ENCODE results near the gene TTC23L.

TTC23L gene

DNA sequence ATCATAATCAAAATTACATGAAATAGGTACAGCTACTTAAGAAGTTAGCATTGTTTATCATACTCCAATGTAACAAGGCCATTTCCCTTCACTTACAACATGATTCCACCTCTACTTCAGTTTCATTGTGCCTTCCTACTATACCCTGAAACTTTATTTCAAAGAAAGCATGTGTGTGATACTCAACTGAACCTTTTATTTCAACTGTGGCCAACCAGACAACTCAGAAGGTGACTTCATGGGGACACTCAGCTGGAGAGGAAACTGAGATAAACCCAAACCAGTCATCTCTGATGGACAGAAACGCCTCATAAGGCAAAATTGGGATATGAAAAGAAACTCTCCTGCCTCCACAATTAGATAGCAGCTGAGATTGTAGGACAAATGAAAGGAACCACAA is 5.9 kb upstream of the TTC23L start:
- DNase-seq (ENCODE audit: low read depth in 2 of 3, low spot score in 1 of 3), result no peak

DNA sequence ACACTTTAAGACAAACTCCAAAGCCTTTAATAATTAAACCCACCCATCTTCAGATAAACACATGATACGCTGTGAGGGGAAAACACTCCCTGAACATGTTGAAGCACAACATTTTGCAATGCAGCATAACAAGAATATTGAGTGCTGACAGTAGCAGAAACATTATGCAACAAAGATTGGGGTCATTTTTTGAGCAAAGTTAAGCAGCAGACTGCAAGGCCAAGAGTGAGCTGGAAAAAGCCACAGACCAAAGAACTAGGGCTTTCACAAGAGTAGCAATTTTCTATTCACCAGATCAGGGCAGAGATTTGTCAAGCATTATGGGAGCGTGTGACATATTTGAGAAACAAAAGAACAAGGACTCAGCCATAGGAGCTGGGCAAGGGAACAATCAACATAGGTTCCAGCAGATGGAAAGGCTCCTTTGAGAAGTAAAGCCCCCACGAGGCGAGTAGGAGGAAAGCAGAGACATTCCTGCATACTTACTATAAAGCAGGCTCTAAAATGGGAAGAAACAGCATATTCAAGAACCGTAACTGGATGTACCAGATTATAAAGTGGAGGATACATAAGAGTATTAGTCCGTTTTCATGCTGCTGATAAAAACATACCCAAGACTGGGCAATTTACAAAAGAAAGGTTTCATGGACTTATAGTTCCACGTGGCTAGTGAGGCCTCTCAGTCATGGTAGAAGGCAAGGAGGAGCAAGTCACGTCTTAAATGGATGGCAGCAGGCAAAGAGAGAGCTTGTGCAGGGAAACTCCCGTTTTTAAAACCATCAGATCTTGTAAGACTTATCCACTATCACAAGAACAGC is 4.8 kb upstream of the TTC23L start:
- DNase-seq (ENCODE audit: low read depth in 2 of 3, low spot score in 1 of 3), result no peak

DNA sequence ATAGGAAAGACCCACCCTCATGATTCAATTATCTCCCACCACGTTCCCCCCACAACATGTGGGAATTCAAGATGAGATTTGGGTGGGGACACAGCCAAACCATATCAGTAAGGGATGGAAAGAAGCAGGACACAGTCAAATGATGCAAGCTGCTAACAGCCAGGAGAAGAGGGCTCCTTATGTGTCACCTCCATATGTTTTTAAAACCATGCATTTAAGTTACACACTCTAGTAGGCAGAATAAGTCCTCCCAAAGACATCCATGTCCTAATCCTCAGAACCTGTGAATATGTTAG is 4.2 kb upstream of the TTC23L start:
- no peak for DNase-seq (ENCODE audit: low read depth in 2 of 3, low spot score in 1 of 3)

DNA sequence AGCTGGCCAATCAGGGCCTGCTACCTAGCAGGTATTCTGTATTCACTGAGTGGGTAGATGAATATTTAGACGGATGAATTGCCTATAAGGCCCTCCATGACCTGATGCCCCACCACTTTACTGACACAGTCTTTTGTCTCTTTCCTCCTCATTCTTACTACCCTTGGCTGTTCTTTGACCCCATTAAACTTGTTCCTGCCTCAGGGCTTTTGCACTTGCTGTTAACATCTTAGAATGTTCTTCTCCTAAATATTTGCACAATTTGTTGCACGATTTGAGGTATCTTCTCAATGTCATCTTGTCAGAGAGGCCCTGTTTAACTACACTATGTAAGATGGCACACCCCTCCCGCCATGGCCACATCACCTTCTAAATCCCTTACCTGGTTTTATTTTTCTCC is 3.3 kb upstream of the TTC23L start:
- no peak for DNase-seq (ENCODE audit: low read depth in 2 of 3, low spot score in 1 of 3)

DNA sequence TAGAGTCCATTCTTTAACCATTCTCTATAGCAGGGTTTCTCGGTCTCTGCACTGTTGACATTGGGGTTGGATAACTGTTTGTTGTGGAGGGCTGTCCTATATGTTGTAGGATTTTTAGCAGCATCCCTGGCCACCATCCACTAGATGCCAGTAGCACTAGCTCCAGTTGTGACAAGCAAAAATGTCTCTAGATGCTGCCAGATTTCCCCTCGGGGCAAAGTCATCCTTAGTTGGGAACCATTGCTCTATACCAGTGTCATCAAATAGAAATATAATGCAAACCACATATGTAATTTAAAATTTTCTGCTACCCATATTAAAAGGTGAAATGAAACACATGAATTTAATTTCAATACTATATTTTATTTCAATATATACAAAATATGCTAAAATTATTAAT is 2.9 kb downstream of the TTC23L start:
- DNase-seq (ENCODE audit: low read depth in 2 of 3, low spot score in 1 of 3), result no peak

DNA sequence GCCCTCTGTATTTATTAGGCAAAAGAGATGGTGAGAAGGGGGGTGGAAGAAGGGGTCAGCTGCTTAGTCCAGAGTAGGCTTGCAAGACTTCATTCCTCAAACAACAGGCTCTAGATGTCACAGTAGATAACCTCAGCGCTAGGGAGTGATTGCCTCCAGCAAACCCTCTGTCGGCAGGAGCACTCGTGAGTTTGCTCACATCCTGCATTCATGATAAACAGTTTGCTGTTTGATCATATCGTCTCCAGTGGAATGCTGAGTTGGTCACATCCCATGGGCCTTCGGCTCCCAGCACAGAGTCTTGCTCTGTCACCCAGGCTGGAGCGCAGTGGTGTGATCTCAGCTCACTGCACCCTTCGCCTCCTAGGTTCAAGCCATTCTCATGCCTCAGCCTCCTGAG is 3.6 kb downstream of the TTC23L start:
- no peak for DNase-seq (ENCODE audit: low read depth in 2 of 3, low spot score in 1 of 3)

DNA sequence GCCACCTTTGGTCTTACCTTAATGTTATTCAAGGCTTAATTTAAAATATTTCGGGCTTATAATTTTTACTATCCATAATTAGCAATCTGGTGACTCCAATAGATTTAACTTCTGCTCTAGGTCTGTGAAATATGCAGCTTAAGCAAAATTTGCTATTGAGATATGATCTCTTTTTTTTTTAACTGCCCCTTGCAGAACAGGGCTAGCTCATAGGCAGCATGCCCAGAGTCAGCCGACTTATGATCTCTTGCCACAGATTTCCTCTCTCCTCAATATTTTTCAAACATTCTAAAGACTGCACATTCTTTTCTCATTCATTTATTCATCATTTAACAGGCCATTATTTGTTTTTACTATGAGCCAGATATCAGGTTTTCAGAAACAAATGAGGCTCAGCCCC is 4.5 kb downstream of the TTC23L start:
- no peak for DNase-seq (ENCODE audit: low read depth in 2 of 3, low spot score in 1 of 3)

DNA sequence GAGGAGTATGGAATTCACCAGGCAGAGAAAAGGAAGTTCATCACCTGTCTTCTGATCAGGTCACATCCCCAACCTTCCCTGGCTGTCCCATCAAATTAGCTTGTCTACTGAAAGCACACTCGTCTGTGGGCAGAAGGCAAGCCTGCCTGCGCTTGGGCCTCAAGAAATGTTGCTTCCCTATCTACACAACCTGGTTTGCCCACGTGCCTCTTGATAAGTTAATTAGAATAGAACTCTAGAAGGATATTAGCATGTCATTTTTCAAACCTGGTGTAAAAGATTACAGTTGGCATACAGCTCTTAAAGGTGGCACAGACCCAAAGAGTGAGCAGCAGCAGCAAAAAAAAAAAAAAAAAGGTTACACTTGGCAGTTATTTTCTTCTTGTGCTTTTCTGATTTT is 5.1 kb downstream of the TTC23L start:
- DNase-seq (ENCODE audit: low read depth in 2 of 3, low spot score in 1 of 3), result no peak

DNA sequence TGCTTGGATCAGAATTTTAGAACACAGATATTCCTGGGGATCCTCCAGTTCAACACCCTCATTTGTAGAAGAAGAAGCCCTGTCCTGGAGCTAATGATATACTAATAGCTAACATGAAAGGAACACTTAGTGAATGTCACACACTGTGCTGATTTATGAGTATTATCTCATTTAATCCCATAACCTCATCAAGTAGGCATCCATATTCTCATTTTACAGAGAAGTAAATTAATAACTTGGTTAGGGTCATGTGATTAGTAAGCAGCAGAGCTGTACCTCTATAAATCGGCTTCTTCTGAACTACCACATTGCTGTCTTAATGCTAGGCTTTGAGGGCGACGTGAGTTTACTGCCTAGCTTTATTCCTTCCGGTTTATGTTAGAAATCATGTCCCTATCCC is 6.0 kb downstream of the TTC23L start:
- no peak for DNase-seq (ENCODE audit: low read depth in 2 of 3, low spot score in 1 of 3)

DNA sequence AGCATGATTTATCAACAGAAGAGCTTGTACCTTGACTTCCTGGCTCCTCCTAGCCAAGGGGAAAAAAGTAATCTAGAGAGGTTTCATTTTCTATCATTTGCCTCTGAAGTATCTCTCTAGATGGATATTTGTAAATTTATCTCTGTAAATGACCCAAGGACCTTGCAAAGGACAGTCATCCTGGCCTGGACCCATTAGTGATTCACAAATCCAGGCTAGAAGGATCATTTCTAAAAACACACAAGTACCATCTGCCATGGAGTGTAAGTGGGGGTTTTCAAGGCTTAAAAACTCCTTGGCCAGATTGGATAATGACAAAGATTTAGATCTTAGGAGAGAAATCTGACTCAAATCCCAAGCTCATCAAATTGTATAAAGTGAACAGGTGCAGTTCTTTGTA is 8.1 kb downstream of the TTC23L start:
- no peak for DNase-seq (ENCODE audit: low read depth in 2 of 3, low spot score in 1 of 3)

DNA sequence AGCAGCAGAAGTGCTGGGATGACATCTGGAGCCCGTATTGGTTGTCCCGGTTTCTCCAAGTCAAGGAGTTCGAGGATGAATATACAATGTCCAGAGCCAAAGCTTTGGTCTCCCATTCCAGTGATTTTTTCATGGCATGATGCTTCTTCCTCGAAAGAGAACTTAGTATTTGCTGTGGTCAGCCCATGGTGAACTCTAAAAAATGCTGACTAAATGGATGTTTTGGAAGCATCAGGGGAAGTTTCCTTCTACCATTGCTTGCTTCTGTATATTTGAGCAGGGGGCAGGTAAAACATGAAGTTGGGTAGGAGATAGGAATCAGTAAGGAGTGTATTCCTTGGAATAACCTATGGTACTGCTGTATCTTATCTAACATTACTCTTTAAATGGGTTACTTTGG is 8.6 kb downstream of the TTC23L start:
- DNase-seq (ENCODE audit: low read depth in 2 of 3, low spot score in 1 of 3), result no peak

DNA sequence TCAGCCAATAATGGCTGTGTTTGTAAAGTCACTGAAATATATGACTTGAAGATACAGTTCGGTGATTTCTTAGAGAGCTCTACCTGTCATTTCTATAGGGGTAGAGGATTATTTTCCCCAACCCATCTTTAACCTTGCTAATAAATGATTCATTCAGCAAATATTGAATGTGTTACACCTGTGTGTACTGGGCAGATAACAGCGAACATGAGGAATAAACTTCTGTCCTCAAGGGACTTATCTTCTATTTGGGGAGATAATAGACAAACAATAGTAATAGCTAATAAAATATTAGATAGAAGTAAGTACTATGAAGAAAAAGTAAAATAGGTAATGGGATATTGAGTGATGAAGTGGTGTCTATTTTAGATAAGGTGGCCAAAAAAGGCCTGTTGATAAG is 9.3 kb downstream of the TTC23L start:
- no peak for DNase-seq (ENCODE audit: low read depth in 2 of 3, low spot score in 1 of 3)

DNA sequence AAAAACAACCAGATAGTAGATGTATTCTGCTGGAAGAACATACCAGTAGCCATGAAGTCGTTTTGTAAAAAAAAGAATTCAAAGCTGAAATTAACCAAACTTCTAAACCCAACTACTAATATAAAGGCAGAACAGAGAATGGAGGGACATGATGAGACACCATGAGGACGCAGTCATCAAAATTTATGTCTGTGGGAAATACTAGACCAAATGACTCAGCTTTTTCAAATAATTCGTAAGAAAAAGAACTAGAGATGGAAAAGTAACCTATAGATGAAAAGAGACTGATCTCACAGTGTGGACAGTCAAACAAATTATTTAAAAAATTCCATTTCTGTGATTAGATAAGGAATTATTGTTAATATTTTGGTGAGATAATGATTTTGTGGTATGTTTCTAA is 10.3 kb downstream of the TTC23L start:
- no peak for DNase-seq (ENCODE audit: low read depth in 2 of 3, low spot score in 1 of 3)

DNA sequence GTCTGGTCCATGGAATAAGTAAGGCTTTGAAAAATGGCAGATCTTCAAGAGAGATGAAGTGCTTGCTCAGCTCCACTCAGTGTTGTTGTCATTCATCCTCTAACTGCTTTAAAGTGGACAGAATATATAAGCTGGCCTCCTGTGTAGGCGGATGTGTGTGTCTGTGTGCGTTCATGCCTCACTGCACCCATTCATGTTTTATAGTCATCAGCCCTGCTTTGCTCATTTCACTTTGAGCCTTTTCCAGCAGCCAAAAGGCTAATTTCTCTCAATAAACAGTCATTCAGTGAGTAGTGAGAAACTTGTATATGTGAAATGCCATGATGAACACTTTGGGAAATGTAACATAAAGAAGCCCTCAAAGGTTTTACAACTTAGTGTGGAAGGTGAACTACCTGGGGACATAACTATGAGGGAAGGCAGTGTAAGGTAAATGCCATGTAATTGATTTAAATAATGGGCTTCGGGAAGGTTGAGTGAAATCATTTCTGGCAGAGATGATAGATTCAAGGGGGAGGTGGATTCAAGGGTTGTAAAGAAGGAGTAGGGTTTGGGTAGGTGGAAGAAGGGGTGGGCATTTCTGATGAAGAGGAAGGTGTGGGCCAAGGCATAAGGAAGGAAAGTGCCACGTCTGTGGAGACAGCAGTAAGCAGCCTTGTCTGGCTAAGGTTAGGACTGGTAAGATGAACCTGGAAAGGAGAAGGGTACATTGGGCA is 15.7 kb downstream of the TTC23L start:
- no peak for DNase-seq (ENCODE audit: low read depth in 2 of 3, low spot score in 1 of 3)

DNA sequence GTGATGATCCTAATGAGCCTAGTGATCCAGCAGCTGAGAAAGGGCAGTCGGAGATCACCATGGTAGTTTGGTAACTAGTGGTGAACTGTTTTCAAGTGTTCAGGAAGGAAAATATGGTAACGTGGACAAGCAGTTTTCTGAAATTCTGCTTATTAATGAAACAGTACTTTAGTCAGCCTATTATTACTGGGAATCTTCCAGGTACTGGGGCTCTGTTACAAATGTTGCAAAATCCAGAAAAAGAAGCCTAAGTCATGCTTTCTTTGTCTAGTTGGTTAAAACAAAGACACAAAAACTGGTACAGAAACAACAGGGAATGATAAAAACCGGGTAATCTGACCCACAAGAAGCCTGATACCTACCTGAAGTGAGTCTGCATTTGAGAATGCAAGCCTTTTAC is 18.2 kb downstream of the TTC23L start:
- DNase-seq (ENCODE audit: low read depth in 2 of 3, low spot score in 1 of 3), result no peak

DNA sequence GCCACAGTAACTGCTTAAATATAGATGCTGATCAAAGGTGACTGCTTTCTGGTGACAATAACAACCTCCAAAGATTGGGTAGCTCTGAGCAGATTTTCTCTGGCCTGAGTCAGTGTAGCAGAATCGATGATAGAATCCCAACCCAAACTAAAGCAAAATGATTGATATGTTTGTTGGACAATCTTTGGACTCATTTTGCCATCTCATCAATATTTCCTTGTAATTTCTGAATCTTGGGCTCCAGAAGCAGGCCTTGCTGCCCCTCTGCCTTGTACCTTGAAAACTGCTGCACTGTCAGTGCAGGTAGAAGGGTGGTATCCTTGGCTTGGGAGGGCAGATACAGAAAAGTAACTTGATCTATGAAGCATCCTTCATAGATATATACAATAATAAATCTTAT is 18.9 kb downstream of the TTC23L start:
- DNase-seq (ENCODE audit: low read depth in 2 of 3, low spot score in 1 of 3), result no peak

DNA sequence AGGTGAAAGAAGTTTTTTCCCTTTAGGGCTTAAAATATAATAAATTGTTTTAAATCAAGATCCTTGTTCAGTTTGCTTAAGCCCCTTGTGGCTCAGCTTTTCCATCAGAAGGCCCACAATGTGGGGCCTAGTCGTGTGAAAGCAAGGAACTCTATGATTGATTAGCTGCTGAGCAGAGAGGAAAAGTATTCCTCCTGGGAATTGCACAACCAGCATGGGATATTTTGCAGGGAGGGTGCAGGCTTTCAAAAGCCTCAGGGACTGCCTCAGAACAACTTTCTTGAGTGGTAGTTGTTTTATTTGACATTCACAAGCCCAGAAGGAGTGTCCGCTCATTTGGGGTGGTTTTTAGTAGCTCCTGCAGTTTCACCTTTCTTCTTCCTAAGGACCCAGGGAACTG is 19.8 kb downstream of the TTC23L start:
- no peak for DNase-seq (ENCODE audit: low read depth in 2 of 3, low spot score in 1 of 3)

DNA sequence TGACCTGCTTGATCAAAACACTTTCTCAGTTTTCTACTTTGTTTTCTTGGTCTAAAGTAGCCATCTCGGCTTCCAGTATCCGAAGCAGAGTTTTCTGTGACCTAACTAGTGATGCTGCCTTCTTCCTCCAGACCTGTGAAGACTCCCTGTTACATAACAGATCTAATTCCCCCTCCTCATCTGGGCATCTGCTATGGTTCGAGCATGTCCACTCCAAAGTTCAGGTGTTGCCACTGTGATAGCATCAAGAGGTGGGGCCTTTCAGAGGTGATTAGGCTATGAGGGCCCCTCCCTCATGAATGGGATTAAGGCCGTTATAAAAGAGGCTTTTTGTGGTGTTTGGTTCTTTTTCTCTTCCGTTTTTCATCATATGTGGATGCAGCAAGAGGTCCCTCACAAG is 20.3 kb downstream of the TTC23L start:
- DNase-seq (ENCODE audit: low read depth in 2 of 3, low spot score in 1 of 3), result no peak

DNA sequence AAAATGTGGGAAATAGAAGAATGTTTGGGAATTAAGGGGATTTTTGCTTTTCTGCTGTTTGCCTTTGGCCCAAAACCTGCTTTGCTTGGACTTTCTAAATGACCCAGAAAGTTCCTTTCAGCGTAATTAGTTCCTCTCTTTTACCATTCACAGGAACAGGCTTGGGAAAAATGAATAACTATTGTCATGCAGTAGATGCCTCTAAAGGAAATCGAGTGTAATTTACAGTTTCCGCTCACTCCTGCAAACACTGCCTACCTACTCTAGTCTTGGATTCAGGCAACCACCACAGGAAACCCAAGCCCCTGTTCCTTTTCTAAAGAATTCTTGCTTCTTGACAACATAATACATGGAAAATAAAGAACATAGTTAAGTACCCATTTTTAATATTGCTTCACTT is 25.0 kb downstream of the TTC23L start:
- DNase-seq (ENCODE audit: low read depth in 2 of 3, low spot score in 1 of 3), result no peak

DNA sequence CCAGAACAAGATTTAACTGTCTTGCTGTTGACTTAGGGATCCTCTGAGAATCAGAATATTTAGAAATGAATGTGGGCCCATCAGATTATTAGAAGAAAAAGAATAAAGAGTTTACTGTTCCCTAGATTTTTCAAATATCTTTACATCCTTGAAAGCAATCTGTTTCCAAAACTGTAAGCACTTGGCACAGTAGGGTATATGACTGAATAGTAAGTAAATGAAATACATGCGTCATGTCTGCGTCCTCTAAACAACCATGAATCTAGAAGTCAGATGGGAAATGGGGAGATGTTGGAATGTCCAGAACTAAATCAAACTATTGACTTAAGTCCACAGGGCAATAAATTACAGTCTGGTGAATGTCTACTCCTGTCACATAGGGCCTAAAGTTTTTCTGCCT is 26.1 kb downstream of the TTC23L start:
- no peak for DNase-seq (ENCODE audit: low read depth in 2 of 3, low spot score in 1 of 3)

DNA sequence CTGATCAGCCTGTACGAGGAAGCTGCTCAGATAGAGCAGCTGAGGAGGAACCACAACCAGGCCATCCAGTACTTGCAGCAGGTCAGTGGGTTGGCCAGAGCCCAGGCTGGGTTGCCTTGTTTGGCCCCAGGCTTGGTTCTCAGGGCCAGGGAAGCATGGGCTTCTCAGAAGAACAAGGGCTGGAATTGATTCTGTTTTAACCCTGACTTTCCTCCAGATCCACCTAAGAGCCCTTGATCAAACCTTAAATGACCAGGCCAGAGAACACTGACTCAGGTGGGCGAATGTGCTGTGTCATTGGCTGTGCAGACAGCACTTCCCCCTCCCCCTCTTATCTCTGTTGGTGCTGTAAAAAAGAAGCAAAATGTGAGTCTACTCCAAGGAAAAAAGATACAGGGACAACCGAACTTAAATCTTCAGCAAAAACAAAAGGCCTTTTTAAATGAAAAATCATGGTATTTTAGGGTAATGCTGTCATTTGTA is 28.1 kb downstream of the TTC23L start:
- no peak for DNase-seq (ENCODE audit: low read depth in 2 of 3, low spot score in 1 of 3)

DNA sequence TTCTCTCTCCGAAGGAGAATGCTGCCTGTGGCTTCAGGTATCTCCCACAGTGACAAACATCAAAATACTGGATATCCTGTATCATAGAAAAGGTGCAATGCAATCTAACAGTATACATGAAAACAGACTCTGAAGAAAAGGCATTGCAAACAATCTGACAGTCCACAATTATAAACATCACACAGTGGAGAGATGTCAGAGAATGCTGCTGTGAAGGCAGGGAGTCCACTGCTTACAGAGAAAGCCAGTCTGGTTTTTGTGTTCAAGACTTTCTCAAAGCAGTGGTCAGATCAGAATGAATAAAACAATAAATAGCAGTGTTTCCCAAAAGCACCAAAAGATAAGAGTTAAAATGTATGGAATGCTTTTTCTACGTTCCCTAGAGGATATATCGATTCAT is 28.7 kb downstream of the TTC23L start:
- no peak for DNase-seq (ENCODE audit: low read depth in 2 of 3, low spot score in 1 of 3)

DNA sequence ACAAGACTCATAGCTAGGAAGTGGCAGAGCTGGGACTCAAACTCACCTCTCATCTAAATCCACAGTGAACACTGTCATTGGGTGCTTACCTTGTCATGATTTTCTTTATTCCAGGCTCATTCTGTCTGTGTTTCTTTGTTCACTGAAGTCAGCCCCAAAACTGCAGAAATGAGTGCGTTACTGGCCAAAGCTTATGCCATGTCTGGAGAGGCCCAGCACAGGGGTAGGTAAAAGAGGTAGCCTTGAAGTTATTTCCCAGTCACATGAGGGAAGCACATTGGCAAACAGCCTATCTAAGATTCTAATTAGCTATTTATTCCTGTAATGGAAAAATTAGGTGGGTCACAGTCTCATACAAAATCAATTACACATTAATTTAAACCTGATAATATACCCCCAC is 29.8 kb downstream of the TTC23L start:
- no peak for DNase-seq (ENCODE audit: low read depth in 2 of 3, low spot score in 1 of 3)

All from stimulated activated CD4-positive, alpha-beta T cell treated with anti-CD3 and anti-CD28 coated beads, Interleukin-12 subunit alpha, Interleukin-12 subunit beta, amount 100 ng/mL, for 48 hours (primary cell).